NCI-H2171 treated with DMSO at 0.1 percent for 48 hours (cell line): ENCODE data around the gene SPINT4.
A peak's percentile ranks its signal among the peaks of the same experiment; 100 is the strongest.

Source experiments
- DNase-seq: peaks from one replicate; lab custom pipeline; 2025; lab: John Stamatoyannopoulos, UW

SPINT4 gene

DNA sequence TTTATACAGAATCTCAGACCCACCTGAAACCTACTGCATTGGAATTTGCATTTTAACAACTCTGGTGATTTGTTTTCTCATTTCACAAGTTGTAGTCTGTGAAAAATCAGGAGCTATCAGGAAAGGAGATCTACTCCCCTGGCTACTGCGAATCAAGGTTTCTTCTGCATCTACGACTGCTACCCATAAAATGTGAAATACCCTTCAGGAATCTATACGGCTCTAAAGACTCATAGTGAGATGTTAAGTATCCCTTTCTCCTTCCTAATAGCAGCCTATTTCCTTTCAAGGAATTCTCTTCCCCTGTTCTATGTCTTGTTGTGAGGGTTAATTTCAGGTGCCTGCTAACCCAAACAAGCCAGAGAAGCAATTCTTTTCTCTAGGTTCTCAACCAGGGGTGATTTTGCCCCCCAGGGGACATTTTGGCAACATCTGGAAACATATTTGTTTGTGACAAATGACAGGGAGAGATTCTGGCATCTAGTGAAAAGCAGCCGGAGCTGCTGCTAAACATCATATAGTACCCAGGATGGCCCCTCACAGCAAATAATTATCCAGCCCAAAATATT, 43.2 kb downstream of the SPINT4 start:
- DNase-seq = no peak

- no peak for DNase-seq
Observed at GRCh38 chr20:45765980-45766379, 43.8 kb downstream of the SPINT4 start.

DNA sequence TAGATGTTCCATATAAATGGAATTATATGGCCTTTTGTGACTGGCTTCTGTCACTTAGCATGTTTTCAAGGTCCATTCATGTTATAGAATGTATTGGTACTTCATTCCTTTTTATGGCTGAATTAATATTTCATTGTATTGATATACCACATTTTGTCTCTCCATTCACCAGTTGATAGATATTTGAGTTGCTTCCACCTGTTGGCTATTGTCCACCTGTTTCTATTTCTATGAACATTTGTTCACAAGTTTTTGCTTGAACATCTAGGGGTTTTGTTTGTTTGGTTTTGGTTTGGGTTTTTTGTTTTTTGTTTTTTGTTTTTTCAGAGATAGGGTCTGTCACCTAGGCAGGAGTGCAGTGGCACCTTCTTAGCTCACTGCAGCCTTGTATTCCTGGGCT, 46.3 kb downstream of the SPINT4 start:
- no peak for DNase-seq

- peak; percentile 93 for DNase-seq
Observed at GRCh38 chr20:45771182-45771759, 49.1 kb downstream of the SPINT4 start.

DNA sequence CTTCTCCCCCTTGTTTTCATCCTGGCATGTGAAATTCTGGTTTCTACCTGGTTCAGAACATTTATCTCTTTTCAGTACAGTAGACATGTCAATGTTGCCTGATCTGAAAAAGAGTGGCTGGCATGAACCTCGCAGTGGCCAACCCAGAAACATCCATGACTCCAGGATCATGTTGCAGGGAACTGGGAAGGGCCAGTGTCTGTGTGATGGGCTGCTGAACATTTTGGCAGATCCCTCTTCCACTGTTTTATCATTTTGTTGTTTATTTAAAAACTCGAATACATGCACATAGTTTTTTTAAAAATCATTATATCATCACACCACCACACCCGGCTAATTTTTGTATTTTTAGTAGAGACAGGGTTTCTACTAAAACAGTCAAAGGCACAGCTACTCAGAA, 50.5 kb downstream of the SPINT4 start:
- no peak for DNase-seq

DNA sequence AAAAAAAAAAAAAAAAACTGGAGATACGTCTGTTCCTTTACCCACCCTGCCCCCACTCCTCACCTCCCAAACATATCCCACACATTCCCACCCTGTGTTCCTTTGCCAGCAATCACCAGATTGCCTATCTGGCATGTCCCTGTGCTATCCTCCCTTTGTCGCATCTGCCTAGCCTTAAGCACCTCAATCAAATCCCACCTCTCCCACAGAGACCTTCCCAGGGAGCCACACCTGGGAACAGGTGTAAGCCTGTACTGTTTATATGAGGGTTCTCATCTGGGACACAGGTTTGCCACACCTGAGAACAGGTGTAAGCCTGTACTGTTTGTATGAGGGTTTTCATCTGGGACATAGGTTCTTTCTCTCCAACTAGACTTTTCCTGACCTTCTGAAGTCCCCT, 52.8 kb downstream of the SPINT4 start:
- peak; percentile 27 for DNase-seq

DNA sequence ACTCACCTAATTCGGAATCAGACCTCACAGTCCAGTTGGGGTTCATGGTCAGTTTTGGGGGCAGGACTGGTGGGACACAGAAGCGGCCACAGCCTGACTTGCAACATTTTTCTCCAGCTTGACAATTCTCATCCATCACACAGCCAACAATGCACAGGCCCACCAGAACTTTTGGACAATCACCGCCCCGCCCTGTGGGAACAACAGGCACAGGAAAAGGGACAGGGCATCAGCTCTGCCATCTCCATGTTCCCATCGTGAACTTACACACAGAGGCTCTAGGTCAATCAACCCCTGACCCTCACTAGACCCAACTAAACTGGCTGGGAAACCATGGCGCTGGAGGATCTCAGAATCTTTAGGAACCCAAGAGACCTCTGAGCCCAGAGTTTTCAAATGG, 53.3 kb downstream of the SPINT4 start:
- DNase-seq = no peak
